Colonic mucosa (tissue), 4 donors: ENCODE data around the gene EPHB1. TPM values are rescaled to one million over a fixed set of nuclear protein-coding genes. Genes with fewer than 3 reads are reported as not detected.

Source experiments
- DNase-seq: peaks from one replicate; pipeline ENCODE4 v3.0.0-alpha.2; 2020
- H3K27ac ChIP-seq: fragments of 200-600 bp; one replicate; pipeline ENCODE4 v1.8.0; 2021
- H3K27me3 ChIP-seq: fragments of 200-600 bp; one replicate; pipeline ENCODE4 v1.8.0; 2021
- H3K36me3 ChIP-seq: fragments of 200-600 bp; one replicate; pipeline ENCODE4 v1.8.0; 2021
- H3K4me1 ChIP-seq: fragments of 200-600 bp; one replicate; pipeline ENCODE4 v1.8.0; 2021; ENCODE audit warnings: mild to moderate bottlenecking
- H3K4me3 ChIP-seq: fragments of 200-600 bp; one replicate; pipeline ENCODE4 v1.8.0; 2021
- H3K9ac ChIP-seq, 2 donors: one replicate each; pipeline ENCODE4 v1.7.0; 2013; ENCODE audit warnings: control low read depth in 2 of 2, low read depth in 2 of 2, low read length in 2 of 2
- H3K9me3 ChIP-seq: fragments of 200-600 bp; one replicate; pipeline ENCODE4 v1.8.0; 2021
- intact Hi-C: fragments of 100-400 bp; cut with DNase I; formaldehyde crosslinking; loops from one replicate; pipeline ENCODE4 v1.14.1; 2022
- total RNA-seq, 2 donors: library from RNA; stranded (reverse); fragmentation: NEBNext Ultra II Directional in 1 of 2; extraction: Animal tissue kit (Norgen Biotek cat#: 25700) in 1 of 2; gene quantifications; one replicate each; pipeline ENCODE4 v1.2.1, GENCODE V29; 2021
- TF ChIP-seq, protein P1 (sequence below): fragments of 200-600 bp; IDR thresholded peaks from one replicate; pipeline ENCODE4 v1.8.0; 2022; ENCODE audit warnings: antibody characterized with exemption, mild to moderate bottlenecking
- donor health status: healthy.
- donor health status: DM: no; HTN: no; CAD: no.
- donor health status: DM: no; HTN: no; CAD: no.

The EPHB1 gene
- total RNA-seq, 2 donors from 2014 or later, result 0.40 to 0.74 TPM

- H3K36me3 ChIP-seq, result no peaks in the 10 kb centered on the region
- H3K27me3 ChIP-seq, result no peaks in the 10 kb centered on the region
- DNase-seq, result no peak
- intact Hi-C loops, result no loop called here
- H3K4me1 ChIP-seq, result no peaks in the 10 kb centered on the region
- no peak overlapping the region for H3K27ac ChIP-seq
- TF ChIP-seq, protein P1, sequence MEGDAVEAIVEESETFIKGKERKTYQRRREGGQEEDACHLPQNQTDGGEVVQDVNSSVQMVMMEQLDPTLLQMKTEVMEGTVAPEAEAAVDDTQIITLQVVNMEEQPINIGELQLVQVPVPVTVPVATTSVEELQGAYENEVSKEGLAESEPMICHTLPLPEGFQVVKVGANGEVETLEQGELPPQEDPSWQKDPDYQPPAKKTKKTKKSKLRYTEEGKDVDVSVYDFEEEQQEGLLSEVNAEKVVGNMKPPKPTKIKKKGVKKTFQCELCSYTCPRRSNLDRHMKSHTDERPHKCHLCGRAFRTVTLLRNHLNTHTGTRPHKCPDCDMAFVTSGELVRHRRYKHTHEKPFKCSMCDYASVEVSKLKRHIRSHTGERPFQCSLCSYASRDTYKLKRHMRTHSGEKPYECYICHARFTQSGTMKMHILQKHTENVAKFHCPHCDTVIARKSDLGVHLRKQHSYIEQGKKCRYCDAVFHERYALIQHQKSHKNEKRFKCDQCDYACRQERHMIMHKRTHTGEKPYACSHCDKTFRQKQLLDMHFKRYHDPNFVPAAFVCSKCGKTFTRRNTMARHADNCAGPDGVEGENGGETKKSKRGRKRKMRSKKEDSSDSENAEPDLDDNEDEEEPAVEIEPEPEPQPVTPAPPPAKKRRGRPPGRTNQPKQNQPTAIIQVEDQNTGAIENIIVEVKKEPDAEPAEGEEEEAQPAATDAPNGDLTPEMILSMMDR, result no peak
- H3K9ac ChIP-seq, result no peak overlapping the region
- H3K9me3 ChIP-seq, result no peaks in the 10 kb centered on the region
- no peak overlapping the region for H3K4me3 ChIP-seq
Measured at GRCh38 chr3:134911586-134912548, 116.8 kb downstream of the EPHB1 start.

- Histone ChIP-seq H3K27ac (no peak overlapping the region), H3K4me1 (no peaks in the 10 kb centered on the region), H3K27me3 (no peaks in the 10 kb centered on the region), H3K36me3 (no peaks in the 10 kb centered on the region), H3K9ac (no peak overlapping the region), H3K9me3 (no peaks in the 10 kb centered on the region), H3K4me3 (no peak overlapping the region)
- TF ChIP-seq, protein P1, result no peak
- intact Hi-C loops, result no loop called here
- DNase-seq, result no peak
Measured at GRCh38 chr3:134916276-134916961, 121.4 kb downstream of the EPHB1 start.

GRCh38 chr3:134917631-134918030 is 122.6 kb downstream of the EPHB1 start:
- no peaks in the 10 kb centered on the region for H3K4me1 ChIP-seq
- no peaks in the 10 kb centered on the region for H3K36me3 ChIP-seq
- no peaks in the 10 kb centered on the region for H3K27me3 ChIP-seq
- DNase-seq, result no peak
- H3K4me3 ChIP-seq, result no peak overlapping the region
- intact Hi-C loops, result no loop called here
- no peak overlapping the region for H3K9ac ChIP-seq
- no peaks in the 10 kb centered on the region for H3K9me3 ChIP-seq
- no peak overlapping the region for H3K27ac ChIP-seq
- TF ChIP-seq, protein P1, result no peak

GRCh38 chr3:134918441-134918840 is 123.4 kb downstream of the EPHB1 start:
- Histone ChIP-seq H3K27ac (no peak overlapping the region), H3K9ac (no peak overlapping the region), H3K4me3 (no peak overlapping the region), H3K9me3 (no peaks in the 10 kb centered on the region), H3K4me1 (no peaks in the 10 kb centered on the region), H3K36me3 (no peaks in the 10 kb centered on the region), H3K27me3 (no peaks in the 10 kb centered on the region)
- TF ChIP-seq, protein P1, result no peak
- intact Hi-C loops, result no loop called here
- no peak for DNase-seq

DNA sequence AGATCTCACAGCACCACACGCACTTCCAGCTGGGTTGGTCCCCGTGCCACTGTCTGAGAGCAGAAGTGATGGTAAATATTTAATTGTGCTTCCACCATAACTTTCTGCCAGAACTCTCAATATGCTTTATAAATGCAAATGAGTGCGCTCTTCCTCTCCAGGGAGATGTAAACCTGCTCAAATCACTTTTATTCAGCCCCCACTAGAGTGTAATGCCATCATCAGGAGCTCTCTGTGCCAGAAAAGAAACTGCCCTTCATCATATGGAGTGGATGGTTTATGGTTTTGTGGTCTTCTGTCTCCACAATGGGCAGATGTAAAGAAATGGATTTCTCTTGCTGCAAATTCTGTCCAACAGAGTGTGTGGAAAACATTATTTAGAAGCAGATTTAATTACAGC is 127.0 kb downstream of the EPHB1 start:
- DNase-seq, result no peak
- TF ChIP-seq, protein P1, result no peak
- Histone ChIP-seq H3K36me3 (no peaks in the 10 kb centered on the region), H3K9me3 (no peaks in the 10 kb centered on the region), H3K27ac (no peak overlapping the region), H3K4me3 (no peak overlapping the region), H3K4me1 (no peaks in the 10 kb centered on the region), H3K27me3 (no peaks in the 10 kb centered on the region), H3K9ac (no peak overlapping the region)
- intact Hi-C loops, result no loop called here
